HG02610 (cell line): ENCODE measurements around the gene NGFR.

ENCODE experiments used
- ATAC-seq: cut with Tn5 transposase; IDR thresholded peaks from one replicate; pipeline ENCODE4 v1.9.1; 2021; ENCODE audit warnings: mild to moderate bottlenecking, moderate library complexity; ENCODE audit not compliant: unreplicated experiment

NGFR gene

DNA sequence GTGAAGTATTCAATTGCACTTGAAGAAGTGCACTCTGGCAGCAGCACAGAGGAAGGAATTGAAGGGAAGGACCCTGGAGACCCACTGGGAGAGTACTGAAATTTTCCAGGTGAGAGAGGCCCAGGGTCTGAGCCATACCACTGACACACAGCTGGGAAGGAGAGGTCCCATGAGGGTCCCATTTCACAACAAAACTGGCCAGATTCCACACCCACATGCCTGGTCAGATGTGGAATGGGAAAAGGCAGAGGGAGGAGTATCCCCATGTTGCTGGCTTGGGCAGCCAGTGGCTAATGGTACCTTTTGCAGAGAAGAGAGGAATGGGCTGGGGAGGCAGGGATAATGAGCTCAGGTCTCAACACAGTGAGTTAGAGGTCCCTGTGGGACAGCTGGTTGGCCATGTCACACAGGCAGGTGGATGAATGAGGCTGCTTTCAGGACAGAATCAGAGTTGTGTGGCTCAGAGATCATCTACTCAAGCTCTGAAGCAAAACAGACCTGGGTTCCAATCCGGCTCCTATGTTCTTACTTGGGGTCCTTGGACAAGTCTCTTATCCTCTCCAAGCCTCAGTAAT is 26.2 kb upstream of the NGFR start:
- ATAC-seq: no peak

DNA sequence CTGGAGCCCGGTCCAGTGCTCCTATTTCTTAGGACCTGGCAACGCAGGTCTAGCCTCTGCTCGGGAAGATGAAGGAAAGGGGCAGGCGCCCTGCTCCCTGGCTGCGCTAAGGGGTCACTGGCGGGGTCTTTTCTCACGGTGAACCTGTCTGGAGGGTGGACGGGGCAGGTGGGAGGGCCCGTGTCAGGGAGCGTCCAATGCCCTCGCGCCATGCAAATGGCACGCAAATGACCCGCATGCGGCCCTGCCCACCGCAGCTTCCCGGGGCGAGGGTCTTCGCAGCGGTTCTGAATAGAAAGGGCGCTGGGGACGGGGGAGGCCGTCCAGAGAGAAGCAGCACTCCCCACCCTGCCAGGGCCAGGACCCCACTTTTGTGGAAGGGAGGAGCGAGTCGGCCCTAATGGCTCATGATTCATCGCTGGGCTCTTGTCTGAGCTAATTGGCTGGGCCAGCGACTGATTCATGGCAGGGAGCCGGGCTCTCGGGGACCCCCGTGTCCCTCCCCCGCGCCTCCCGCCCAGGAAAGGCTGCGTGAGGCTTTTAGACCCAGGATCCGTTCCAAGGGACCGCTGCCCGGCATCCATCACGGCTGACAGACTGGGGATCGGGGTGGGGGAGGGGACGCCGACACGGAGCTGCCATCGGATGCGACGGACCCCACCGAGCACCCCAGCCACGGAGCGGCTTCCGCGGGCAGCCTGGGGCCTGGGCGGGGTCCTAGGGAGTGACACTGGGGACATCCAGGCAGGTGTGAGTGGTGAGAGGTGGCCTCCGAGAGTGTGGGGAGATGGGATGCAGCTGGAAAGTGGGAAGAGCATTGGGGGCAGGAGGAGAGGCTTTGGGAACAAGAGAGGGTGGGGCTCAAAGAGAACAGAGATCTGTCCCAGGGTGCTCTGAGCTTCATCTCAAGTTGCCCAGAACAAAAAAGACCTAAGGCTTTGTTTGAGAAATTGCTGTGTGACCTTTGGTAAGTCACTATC is 25.0 kb upstream of the NGFR start:
- ATAC-seq: no peak

- ATAC-seq: no peak
These were observed 23.9 kb upstream of the NGFR start for GRCh38 chr17:49471089-49471683.

DNA sequence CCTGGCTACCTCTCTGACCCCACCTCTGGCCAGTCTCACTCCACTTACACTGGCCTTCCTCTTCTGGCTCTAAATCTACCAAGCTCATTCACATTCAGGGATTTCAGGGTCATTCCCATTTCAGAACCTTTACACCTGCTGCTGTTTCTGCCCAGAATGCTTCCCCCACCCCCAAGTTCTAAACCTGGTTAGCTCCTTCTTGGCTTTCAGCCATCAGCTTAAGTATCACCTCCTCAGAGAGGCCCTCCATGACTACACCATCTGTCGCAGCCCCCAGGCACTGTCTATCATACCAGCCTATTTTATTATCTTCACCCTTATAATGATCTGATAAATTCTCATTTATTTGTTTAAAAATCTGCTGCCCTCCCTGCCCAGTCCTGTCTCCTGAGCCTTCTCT is 23.3 kb upstream of the NGFR start:
- ATAC-seq: no peak

GRCh38 chr17:49472527-49472926 is 22.6 kb upstream of the NGFR start:
- ATAC-seq: no peak

DNA sequence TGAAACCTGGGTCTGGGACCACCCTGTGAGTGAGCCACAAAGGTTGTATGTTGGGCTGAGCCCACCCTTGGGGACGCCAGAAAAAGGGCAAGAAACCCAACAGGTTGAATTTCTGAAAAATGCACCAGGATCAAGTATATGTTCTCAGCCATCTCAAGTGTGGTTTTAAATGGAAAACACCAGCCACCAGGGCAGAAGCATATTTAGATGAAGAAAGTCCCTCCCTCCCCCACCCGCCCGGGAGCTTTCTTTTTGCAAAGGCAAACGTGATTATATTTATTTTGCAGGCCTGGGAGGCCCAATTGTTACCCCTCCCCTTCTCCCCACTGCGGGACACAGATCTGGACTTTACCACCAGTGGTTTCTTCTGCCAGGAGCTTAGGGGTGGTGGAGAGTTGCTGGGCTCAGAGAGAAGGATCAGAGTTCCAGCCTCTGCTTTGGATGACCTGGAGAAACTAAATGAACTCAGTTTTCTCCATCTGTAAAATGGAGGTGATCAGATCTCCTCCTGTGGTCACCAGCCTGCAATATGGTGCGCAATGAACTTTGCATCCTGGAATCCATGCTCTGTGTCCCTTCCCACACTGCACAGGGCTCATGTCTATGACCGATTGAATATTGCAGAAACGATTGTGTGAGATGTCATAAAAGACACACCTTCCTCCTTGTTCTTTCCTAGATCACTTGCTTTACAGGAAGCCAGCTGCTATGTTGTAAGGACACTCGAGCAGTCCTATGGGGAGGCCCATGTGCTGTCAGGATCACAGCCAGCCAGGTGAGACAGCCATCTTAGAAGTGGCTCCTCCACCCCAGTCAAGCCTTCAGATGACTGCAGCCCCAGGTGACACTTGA is 21.0 kb upstream of the NGFR start:
- no peak for ATAC-seq

DNA sequence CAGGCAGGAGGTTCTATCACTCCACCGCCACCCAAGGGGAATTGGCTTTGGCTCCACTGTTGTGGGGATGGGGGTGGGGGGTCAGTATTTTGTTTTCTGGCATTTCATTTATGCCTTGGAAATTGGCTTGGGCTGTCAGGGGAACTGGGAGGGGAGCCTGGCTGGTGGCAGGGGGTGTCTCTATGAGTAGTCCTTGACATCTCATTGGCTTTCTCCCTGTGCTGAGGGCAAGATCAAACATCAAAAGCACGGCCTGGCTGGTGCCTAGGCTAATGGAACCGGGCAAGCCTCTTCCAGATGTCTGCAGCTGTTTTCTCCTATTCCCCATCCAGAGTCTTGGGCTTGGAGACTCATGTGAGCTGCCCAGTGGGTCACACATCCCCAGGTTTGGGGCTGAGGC is 17.4 kb upstream of the NGFR start:
- ATAC-seq: no peak

DNA sequence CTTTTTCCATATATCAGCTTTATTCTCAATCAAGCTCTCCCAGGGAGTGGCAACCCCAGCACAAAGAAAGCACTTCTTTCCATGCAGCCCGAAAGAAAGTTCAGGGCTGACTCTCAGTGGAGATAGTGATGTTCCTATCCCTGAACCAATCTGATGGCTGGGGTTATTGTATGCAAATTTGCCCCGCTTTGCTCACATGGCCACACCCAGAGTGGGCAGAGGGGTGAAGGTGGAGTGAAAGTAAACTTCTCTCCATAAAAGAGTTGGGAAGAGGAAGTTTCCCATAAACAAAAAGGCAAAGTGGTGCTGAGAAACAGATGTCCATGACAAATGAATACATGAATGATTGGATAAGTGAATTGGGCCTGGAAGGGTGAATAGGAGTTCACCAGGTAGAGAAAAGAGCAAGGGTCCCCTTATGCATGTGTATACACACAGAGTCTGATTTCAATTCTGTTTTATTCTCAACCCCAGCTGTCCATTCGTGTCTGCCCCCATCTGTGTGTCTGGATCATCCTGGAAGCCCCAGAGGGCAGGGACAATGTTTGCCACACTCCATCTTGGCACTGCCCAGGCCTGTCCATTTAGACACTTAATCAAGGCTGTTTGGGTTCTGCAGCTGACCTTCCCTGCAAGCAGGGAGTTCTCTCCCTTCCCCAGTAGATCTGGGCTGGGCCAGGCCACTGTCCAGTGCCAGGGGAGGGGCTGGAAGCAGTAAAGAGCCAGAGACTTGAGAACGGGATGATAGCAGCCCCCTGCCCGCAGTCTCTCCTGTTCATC is 14.1 kb upstream of the NGFR start:
- no peak for ATAC-seq

GRCh38 chr17:49482144-49482817 is 12.8 kb upstream of the NGFR start:
- ATAC-seq: no peak

- no peak for ATAC-seq
These were observed 11.2 kb upstream of the NGFR start for GRCh38 chr17:49483599-49484509.

GRCh38 chr17:49484588-49484987 is 10.5 kb upstream of the NGFR start:
- ATAC-seq: no peak

GRCh38 chr17:49486012-49486641 is 9.0 kb upstream of the NGFR start:
- no peak for ATAC-seq

- ATAC-seq: no peak
These were observed 7.9 kb upstream of the NGFR start for GRCh38 chr17:49487183-49487582.

- ATAC-seq: no peak
These were observed 6.5 kb upstream of the NGFR start for GRCh38 chr17:49488612-49489011.

DNA sequence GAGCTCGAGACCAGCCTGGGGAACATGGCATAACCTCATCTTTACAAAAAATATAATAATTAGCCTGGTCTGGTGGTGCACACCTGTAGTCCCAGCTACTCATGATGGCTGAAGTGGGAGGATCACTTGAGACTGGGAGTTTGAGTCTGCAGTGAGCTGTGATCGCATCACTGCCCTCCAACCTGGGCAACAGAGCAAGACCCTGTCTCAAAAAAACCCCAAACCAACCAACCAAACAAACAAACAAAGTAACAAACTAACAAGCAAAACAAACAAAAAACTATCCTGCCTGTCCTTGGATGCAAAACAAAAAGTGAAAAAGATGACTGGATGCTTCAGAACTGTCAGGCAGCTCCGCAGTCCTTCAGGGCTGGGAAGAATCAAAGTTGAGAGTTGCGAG is 5.7 kb upstream of the NGFR start:
- no peak for ATAC-seq

- ATAC-seq: no peak
These were observed 4.8 kb upstream of the NGFR start for GRCh38 chr17:49490276-49490675.

- ATAC-seq: no peak
These were observed 3.8 kb upstream of the NGFR start for GRCh38 chr17:49491192-49491769.
